OCI-LY1 (cell line): ENCODE results near the gene FAM199X.
A peak's percentile ranks its signal among the peaks of the same experiment; 100 is the strongest.

Experiments used
- H2AFZ ChIP-seq: fragments of 200-600 bp; sonication (generic), shearing (Covaris generic); 2 replicates; pipeline ENCODE4 v1.6.0; 2014; ENCODE audit warnings: antibody characterized with exemption, mild to moderate bottlenecking, low read length
- H3F3A ChIP-seq: fragments of 200-600 bp; sonication (generic), shearing (Covaris generic); 2 replicates; pipeline ENCODE4 v1.6.0; 2014; ENCODE audit warnings: mild to moderate bottlenecking, antibody characterized with exemption, low read length, moderate library complexity; ENCODE audit not compliant: insufficient read depth
- H3K27ac ChIP-seq: fragments of 200-600 bp; sonication (generic); 2 replicates; pipeline ENCODE4 v1.5.1; 2014; ENCODE audit warnings: low read length, mixed run types, mild to moderate bottlenecking, low read depth; ENCODE audit not compliant: poor library complexity, severe bottlenecking
- H3K27me3 ChIP-seq: fragments of 200-600 bp; sonication (generic); 2 replicates; pipeline ENCODE4 v1.6.0; 2014; ENCODE audit warnings: antibody characterized with exemption, mild to moderate bottlenecking, low read length, moderate library complexity; ENCODE audit not compliant: insufficient read depth
- H3K36me3 ChIP-seq: fragments of 200-600 bp; sonication (generic); 2 replicates; pipeline ENCODE4 v1.6.1; 2014; ENCODE audit warnings: mild to moderate bottlenecking, antibody characterized with exemption, low read length, moderate library complexity, mixed read lengths; ENCODE audit not compliant: insufficient read depth
- H3K4me1 ChIP-seq: fragments of 200-600 bp; sonication (generic); 2 replicates; pipeline ENCODE4 v1.5.1; 2014; ENCODE audit warnings: mild to moderate bottlenecking, low read length, moderate library complexity; ENCODE audit not compliant: insufficient read depth, severe bottlenecking
- H3K4me2 ChIP-seq: fragments of 200-600 bp; sonication (generic), shearing (Covaris generic); 2 replicates; pipeline ENCODE4 v1.6.1; 2014; ENCODE audit warnings: low read length
- H3K4me3 ChIP-seq: fragments of 200-600 bp; sonication (generic); 2 replicates; pipeline ENCODE4 v1.5.1; 2014; ENCODE audit warnings: low read length, low read depth, mild to moderate bottlenecking, mixed read lengths; ENCODE audit not compliant: poor library complexity, severe bottlenecking
- H3K79me2 ChIP-seq: fragments of 200-600 bp; shearing (Covaris generic); 2 replicates; pipeline ENCODE4 v1.6.1; 2016; ENCODE audit warnings: mixed run types, low read length, mixed read lengths; ENCODE audit not compliant: insufficient read depth
- H3K9ac ChIP-seq: fragments of 200-600 bp; sonication (generic), shearing (Covaris generic); 2 replicates; pipeline ENCODE4 v1.6.1; 2014; ENCODE audit warnings: mild to moderate bottlenecking, low read length, mixed read lengths
- H3K9me2 ChIP-seq: fragments of 200-600 bp; sonication (generic), shearing (Covaris generic); 2 replicates; pipeline ENCODE4 v1.6.1; 2014; ENCODE audit warnings: low read depth, mild to moderate bottlenecking, low read length, mixed read lengths
- H3K9me3 ChIP-seq: fragments of 200-600 bp; shearing (Covaris generic); 2 replicates; pipeline ENCODE4 v1.6.1; 2014; ENCODE audit warnings: low read length, mixed read lengths
- H4K20me1 ChIP-seq: fragments of 200-600 bp; sonication (generic), shearing (Covaris generic); 2 replicates; pipeline ENCODE4 v1.6.0; 2016; ENCODE audit warnings: mild to moderate bottlenecking, low read length; ENCODE audit not compliant: insufficient read depth
- EZH2 ChIP-seq: fragments of 200-600 bp; sonication (generic), shearing (Covaris generic); IDR thresholded peaks from 2 replicates; pipeline ENCODE4 v1.8.0; 2017; ENCODE audit warnings: borderline replicate concordance, mixed run types, mild to moderate bottlenecking, antibody characterized with exemption, low read length, moderate library complexity, mixed read lengths
- TF ChIP-seq, protein P1 (sequence below): fragments of 200-600 bp; sonication (generic), shearing (Covaris generic); IDR thresholded peaks from 2 replicates; pipeline ENCODE4 v1.5.1; 2017; ENCODE audit warnings: mild to moderate bottlenecking, antibody characterized with exemption, low read length, moderate library complexity, mixed read lengths

FAM199X gene

DNA sequence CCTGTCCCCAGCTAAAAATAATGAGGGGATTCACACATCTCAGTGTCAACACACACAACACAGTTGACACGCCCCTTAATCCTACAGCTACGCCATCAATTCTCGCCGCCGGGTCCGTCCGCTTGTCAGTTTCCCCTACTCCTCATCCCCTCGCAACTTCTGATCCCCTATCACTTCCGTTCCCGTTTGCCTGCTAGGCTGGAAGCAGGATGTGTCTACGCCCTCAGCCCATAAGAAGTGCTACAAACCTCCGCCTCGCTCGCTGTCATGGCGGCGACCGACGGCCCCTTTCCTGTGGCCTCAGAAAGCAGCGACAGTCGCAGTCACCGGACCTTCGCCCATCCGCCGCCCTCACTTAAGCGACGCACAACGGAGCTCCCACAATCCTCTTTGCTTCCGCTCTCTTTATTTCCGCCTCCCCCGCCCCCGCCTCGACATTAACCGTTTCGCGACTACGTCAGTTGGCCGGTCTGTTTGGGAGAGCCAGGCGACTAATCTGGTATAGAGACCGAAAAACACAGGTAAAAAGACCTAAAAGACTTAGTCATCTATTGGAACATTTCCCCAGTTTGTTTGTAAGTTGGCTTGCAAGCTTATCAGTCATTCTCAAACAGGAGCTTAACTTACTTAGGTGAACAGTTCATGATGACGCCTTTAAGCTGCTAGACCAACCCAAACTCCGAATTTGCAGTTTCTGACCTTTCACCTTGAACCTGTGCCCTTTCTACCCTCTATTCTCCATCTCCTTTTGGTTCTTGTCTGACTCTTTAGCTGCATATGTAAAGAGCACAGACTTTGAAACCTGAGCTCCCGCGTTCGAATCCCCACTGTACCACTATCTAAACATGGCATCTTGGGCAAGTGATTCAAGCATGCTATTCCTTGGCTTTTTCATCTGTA, 9.4 kb upstream of the FAM199X start, which contains the start of gene SLC25A53:
Gene SLC25A53 (minus strand): TSS at position 380 of the 900 bp plus-strand sequence. CDS start 51,752 bp downstream, outside the sequence.
- H3K36me3 ChIP-seq: no peaks in the 10 kb centered on the region
- no peaks in the 10 kb centered on the region for H3K79me2 ChIP-seq
- peak within 1 kb of the TSS; percentile 77 for H3K4me3 ChIP-seq
- no peaks in the 10 kb centered on the region for H3K9me3 ChIP-seq
- TF ChIP-seq, protein P1, sequence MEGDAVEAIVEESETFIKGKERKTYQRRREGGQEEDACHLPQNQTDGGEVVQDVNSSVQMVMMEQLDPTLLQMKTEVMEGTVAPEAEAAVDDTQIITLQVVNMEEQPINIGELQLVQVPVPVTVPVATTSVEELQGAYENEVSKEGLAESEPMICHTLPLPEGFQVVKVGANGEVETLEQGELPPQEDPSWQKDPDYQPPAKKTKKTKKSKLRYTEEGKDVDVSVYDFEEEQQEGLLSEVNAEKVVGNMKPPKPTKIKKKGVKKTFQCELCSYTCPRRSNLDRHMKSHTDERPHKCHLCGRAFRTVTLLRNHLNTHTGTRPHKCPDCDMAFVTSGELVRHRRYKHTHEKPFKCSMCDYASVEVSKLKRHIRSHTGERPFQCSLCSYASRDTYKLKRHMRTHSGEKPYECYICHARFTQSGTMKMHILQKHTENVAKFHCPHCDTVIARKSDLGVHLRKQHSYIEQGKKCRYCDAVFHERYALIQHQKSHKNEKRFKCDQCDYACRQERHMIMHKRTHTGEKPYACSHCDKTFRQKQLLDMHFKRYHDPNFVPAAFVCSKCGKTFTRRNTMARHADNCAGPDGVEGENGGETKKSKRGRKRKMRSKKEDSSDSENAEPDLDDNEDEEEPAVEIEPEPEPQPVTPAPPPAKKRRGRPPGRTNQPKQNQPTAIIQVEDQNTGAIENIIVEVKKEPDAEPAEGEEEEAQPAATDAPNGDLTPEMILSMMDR: no peak
- no peak for TF ChIP-seq EZH2
- H4K20me1 ChIP-seq: no peaks in the 10 kb centered on the region
- H2AFZ ChIP-seq: no peak within 1 kb of the TSS
- H3K27me3 ChIP-seq: no peaks in the 10 kb centered on the region
- H3K9ac ChIP-seq: peak within 1 kb of the TSS; percentile 89
- H3K4me1 ChIP-seq: peaks cover 18% of the 10 kb centered on the region
- no peaks in the 10 kb centered on the region for H3F3A ChIP-seq
- peak within 1 kb of the TSS; percentile 96 for H3K4me2 ChIP-seq
- H3K27ac ChIP-seq: peak within 1 kb of the TSS; percentile 84
- H3K9me2 ChIP-seq: no peaks in the 10 kb centered on the region

DNA sequence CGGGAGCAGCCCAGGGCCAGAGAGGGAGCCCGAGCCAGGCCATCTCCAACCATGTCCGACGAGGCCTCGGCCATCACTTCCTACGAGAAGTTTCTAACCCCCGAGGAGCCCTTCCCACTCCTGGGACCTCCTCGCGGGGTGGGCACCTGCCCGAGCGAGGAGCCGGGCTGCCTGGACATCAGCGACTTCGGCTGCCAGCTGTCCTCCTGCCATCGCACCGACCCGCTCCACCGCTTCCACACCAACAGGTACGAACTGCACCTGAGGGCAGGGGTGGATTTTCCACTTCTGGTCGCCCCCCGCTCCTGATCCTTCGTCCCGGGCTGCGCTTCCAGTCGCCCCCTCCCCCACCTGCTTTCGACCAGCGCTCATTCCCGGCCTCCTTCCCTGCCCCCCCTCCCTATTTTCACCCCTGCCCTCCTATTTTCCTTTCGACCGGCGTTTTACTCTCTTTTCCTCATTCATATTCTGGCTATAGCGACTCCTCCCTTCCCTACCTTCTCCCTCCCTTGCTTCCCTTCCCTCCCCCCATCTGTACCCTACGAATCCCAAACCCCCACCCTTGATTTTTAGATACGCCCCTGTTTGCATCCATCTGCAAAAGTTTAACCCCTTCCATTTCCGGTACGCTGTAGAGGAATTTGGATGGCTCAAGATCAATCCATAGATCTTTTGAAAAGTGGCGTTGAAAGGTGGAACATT, 633 bp downstream of the FAM199X start:
- H2AFZ ChIP-seq: no peak overlapping the region
- no peaks in the 10 kb centered on the region for H4K20me1 ChIP-seq
- no peaks in the 10 kb centered on the region for H3K27me3 ChIP-seq
- H3K9me3 ChIP-seq: no peaks in the 10 kb centered on the region
- peak overlapping the region; percentile 84 for H3K4me2 ChIP-seq
- no peaks in the 10 kb centered on the region for H3K36me3 ChIP-seq
- H3F3A ChIP-seq: no peaks in the 10 kb centered on the region
- no peaks in the 10 kb centered on the region for H3K9me2 ChIP-seq
- peak overlapping the region; percentile 91 for H3K9ac ChIP-seq
- peak overlapping the region; percentile 91 for H3K4me3 ChIP-seq
- peaks cover 27% of the 10 kb centered on the region for H3K4me1 ChIP-seq
- H3K27ac ChIP-seq: no peak overlapping the region
- TF ChIP-seq EZH2: no peak
- TF ChIP-seq, protein P1: no peak
- H3K79me2 ChIP-seq: peaks cover 14% of the 10 kb centered on the region

DNA sequence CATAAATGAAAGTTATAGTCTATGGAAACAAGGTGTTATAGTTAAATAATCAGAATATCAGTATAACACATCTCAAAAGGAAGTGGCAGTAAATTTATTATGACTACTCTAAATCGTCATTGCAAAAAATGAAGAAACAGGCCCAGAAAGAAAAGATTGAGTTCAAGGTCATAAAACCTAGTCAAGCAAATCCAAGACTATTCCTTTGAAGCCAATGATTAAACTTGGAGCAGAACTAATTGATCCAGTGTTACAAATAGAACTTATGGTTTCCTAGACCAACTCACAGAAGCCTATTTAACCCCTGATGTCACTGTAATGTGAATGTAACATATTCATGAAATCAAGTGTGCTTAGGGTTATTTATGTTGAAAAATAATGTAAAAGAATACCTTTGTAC, 1.9 kb downstream of the FAM199X start:
- Histone ChIP-seq H3K36me3 (no peaks in the 10 kb centered on the region), H3K9me3 (no peaks in the 10 kb centered on the region), H3K4me3 (peak overlapping the region; percentile 91), H3K79me2 (peaks cover 14% of the 10 kb centered on the region), H3K9me2 (no peaks in the 10 kb centered on the region), H3K4me1 (peaks cover 27% of the 10 kb centered on the region), H3K4me2 (peak overlapping the region; percentile 84), H2AFZ (no peak overlapping the region), H3K27ac (no peak overlapping the region), H3K9ac (peak overlapping the region; percentile 91; the same call in 1 of the 2 replicates), H3F3A (no peaks in the 10 kb centered on the region), H3K27me3 (no peaks in the 10 kb centered on the region), H4K20me1 (no peaks in the 10 kb centered on the region)
- TF ChIP-seq, protein P1: no peak
- TF ChIP-seq EZH2: no peak
